ENCODE measurements around the gene CD68. TPM values are rescaled to one million over a fixed set of nuclear protein-coding genes. Genes with fewer than 3 reads are reported as not detected.

Gene CD68, protein sequence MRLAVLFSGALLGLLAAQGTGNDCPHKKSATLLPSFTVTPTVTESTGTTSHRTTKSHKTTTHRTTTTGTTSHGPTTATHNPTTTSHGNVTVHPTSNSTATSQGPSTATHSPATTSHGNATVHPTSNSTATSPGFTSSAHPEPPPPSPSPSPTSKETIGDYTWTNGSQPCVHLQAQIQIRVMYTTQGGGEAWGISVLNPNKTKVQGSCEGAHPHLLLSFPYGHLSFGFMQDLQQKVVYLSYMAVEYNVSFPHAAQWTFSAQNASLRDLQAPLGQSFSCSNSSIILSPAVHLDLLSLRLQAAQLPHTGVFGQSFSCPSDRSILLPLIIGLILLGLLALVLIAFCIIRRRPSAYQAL
- 35.3 and 44.1 TPM in 2 replicates for total RNA-seq (2014; rRNA removed; shearing (Covaris generic))

DNA sequence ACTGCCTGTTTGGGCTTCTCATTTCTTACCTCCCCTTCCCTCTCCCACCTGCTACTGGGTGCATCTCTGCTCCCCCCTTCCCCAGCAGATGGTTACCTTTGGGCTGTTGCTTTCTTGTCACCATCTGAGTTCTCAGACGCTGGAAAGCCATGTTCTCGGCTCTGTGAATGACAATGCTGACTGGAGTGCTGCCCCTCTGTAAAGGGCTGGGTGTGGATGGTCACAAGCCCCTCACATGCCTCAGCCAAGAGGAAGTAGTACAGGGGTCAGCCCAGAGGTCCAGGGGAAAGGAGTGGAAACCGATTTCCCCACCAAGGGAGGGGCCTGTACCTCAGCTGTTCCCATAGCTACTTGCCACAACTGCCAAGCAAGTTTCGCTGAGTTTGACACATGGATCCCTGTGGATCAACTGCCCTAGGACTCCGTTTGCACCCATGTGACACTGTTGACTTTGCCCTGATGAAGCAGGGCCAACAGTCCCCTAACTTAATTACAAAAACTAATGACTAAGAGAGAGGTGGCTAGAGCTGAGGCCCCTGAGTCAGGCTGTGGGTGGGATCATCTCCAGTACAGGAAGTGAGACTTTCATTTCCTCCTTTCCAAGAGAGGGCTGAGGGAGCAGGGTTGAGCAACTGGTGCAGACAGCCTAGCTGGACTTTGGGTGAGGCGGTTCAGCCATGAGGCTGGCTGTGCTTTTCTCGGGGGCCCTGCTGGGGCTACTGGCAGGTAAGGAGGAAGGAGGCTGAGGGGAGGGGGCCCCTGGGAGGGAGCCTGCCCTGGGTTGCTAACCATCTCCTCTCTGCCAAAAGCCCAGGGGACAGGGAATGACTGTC, at the start of gene CD68:
Gene CD68, plus strand, starts transcription at position 638 of the 833 bp plus-strand sequence. Its CDS starts 40 bp downstream, at position 678.
- peak; percentile 93 for DNase-seq (ENCODE audit: low read depth)

DNA sequence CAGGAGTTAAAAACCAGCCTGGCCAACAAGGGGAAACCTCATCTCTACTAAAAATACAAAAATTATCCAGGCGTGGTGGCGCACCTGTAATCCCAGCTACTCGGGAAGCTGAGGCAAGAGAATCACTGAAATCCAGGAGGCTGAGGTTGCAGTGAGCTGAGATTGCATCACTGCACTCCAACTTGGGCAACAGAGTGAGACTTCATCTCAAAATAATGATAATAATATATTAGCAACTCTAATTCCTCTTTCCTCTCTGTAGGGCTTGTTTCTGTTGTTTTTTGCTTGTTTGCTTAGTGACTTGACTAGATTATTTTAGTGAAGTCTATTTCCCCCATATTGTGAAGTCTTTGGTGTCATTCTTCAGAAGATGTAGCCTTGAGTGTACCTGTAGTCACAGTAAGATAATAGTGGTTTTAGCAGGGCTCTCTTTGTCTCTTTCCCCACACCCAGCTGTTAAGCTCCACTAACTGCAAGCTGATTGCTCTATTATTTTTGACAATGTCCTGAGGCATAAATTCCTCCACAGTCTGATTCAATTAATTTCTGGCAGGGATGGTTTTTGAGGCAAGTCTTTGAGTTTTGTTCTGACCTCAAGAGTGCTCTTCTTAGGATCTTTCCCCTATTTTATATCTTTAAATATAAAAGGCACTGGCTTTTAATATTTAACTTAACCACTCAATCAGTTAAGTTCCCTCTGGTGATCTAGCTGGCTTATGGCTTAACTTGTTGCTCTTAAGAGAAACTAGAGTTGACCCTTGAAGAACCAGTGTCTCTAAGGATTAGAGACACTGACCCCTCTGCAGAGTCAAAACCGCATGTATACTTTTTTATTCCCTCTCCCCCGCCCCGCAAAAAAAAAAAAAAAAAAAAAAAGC, 49.2 kb upstream of the CD68 start:
- DNase-seq (ENCODE audit: low read depth), result peak; percentile 28

DNA sequence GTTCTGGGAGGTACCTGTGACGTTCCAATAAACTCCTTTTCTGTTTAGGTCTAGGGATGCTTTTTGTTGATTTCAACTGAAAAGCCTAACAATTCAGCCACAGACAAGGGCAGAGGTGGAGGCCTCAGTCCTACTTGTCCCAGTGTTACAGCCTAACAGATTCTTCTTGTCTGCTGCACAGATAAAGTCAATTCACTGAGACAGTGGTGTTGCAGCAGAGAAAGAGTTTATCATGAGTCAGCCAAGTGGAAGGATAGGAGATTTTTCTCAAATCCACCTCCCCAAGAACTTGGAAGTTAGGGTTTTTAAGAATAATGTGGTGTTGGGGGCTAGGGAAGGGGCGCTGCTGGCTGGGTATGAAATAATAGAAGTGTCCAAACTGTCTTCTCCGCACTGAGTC, 41.4 kb upstream of the CD68 start:
- DNase-seq (ENCODE audit: low read depth), result no peak

GRCh38 chr17:7538891-7539545, 40.4 kb upstream of the CD68 start:
- DNase-seq (ENCODE audit: low read depth), result no peak

DNA sequence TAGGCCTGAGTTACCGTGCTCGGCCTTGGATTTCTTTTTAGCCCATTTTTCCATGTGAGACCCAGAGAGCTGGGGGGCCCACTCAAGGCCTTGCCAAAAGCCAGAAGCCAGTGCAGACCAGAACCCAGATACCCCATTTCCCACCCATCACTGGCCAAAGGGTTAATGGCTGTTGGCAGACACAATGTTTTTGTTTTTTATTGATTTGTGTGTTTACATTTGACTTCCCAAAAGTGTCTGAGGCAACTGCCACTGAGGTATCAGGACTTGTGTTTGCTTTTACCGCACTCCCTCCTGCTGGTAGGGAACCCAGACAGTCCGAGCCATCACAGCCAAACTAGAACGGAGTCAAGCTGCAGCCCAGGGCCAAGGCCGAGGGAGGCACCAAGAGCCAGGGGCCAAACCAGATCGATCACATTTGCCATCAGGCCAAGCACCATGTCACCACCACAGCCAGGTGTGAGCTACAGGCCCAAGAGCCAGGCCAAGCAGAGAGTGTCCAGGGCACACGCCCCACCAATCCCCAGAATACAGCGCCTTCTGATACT, 38.3 kb upstream of the CD68 start:
- no peak for DNase-seq (ENCODE audit: low read depth)

DNA sequence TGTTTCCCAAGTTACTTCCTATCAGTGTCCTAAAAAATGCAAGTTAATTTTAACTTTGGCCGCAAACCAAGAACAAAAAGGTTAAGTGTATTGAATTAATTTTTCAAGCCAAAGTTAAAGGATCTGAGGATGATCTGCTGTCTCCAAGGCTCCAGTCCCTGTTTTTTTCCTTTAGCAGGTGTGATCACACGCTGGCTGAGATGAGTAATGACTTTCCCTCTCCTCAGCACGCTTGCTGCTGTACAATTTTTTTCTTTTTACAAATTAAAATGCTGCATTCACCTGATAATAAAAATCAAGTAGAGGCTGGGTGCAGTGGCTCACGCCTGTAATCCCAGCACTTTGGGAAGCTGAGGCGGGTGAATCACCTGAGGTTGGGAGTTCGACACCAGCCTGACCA, 34.5 kb upstream of the CD68 start:
- DNase-seq (ENCODE audit: low read depth), result no peak

DNA sequence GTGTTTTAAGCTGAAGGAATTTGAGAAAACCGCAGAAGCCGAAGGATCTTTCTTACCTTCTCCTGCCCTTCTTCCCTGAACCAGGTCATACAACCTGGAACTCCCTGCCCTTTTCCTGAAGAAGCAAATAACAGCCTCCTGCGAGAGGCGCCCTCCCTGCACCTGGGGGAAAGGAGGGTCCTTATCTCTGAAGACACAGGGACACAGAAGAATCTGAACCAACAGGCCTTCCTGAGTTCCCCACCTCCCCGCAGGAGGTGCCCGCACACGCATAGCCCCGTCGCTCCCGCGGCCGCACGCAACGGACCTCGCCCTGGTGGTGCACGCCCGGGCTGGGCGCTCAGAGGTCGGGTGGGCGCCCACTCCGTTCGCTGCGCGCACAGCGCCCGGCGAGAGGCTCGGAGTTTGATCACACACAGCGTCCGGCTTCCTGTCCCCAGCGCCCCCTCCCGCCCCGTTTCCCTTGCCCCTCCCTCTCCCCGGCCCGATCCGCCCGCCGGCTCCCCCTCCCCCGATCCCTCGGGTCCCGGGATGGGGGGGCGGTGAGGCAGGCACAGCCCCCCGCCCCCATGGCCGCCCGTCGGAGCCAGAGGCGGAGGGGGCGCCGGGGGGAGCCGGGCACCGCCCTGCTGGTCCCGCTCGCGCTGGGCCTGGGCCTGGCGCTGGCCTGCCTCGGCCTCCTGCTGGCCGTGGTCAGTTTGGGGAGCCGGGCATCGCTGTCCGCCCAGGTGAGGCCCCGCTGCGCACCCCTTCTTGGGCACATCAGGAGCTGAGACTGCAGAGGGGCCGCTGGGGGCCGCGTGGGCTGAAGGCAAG, 30.6 kb upstream of the CD68 start, which contains the start of gene TNFSF12:
Gene TNFSF12, plus strand, starts transcription at position 474 of the 816 bp plus-strand sequence. Its CDS starts 96 bp downstream, at position 570.
- peak; percentile 36 for DNase-seq (ENCODE audit: low read depth)

DNA sequence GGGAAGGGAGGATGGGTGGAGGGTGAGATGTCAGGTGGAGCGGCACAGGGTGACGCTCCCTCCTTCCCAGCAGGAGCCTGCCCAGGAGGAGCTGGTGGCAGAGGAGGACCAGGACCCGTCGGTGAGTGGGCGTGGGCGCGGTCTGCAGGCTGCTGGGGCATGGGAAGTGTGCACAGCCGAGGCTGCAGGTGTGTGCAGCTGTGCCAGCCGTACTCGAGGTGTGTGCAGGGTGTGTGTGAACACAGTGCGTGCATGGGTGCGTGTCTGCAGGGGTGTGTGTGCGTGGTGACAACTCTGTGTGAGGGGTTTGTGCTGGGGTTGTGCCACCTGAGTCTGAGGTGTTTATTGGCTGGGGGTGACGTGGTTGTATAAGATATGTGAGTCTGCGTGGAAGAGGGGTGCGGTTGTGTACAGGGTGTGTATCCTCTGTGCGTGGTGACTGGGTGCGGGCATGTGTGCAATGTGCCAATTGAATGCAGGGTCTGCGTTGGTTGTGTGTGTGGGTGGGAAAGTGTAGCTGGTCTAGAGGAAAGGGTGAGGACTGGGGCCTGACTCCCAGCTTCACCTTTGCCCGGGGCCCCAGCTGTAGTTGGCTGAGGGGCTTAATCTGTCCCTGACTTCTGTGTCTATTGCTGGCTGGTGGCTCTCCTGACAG, 29.9 kb upstream of the CD68 start:
- DNase-seq (ENCODE audit: low read depth), result no peak

DNA sequence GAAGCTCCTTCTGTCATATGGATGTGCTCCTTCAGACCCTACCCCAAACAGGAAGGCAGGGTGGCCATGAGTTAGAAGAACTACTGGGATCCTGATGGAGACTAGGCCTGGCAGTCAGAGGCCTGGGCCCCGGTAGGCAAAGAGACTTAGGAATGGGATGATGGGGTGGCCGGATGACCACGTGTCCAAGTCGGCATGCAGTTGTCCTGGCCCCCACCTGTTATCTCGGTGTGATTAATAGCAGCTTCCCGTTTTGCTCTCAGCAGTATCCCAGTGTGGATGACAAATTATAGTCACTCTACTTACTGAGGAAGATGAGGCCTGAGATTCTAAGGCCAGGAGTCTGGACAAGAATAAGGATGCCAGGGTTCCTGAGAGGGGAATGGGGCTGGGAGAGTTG, 29.1 kb upstream of the CD68 start:
- DNase-seq (ENCODE audit: low read depth), result no peak

GRCh38 chr17:7551396-7551795, 28.0 kb upstream of the CD68 start:
- no peak for DNase-seq (ENCODE audit: low read depth)

GRCh38 chr17:7552621-7553051, 26.8 kb upstream of the CD68 start:
- DNase-seq (ENCODE audit: low read depth), result no peak

DNA sequence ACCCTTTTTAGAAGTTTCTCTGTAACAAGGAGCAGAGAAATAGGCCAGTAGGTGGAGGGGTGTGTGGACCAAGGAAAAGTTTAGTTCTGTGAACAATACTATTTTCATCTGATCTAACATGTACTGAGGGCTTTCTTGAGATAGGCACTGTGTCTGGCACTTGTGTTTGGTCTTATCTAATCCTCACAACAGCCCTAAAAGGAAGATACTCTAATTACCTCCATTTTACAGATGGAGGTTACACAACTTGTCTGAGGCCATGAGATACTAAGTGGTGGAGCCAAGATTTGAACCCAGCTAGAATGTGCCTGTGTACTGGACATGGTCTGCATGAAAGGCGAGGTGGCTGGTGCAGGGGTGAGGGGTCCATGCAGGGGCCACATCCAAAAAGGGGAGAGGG, 26.1 kb upstream of the CD68 start:
- DNase-seq (ENCODE audit: low read depth), result no peak

DNA sequence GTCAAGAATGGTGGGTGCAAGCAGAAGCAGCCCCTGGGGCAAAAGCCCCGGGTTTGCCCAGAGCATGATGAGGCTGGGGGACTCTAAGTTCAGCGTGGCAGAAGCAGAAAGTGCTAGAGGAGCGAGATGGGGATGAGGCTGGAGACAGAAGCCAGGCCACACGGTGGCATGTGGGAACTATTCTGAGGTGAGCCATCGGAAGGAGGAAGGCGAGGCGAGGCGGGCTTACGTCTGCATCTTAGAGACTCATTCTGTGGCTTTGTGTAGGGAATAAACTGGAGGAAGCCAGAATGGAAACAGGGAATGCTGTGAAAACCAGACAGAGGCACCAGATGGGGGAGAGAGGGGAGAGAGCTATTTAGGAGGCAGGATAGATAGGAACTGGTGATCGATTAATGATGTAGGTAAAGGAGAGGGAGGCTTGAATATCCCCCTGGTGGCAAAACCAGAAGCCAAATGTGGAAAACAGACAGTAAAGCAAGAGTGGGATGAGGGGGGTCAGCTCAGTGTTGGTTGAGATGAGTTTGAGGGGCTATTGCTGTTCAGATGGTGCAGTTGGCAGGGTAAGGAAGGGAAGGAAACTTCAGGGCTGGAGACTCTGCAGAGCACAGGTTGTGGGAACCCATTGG, 24.0 kb upstream of the CD68 start:
- no peak for DNase-seq (ENCODE audit: low read depth)

- DNase-seq (ENCODE audit: low read depth), result no peak
Measured at GRCh38 chr17:7556627-7557026, 22.8 kb upstream of the CD68 start.

GRCh38 chr17:7557147-7557764, 22.2 kb upstream of the CD68 start:
- no peak for DNase-seq (ENCODE audit: low read depth)

GRCh38 chr17:7557775-7558543, 21.5 kb upstream of the CD68 start:
- DNase-seq (ENCODE audit: low read depth), result peak; percentile 55

- no peak for DNase-seq (ENCODE audit: low read depth)
Measured at GRCh38 chr17:7558544-7559319, 20.7 kb upstream of the CD68 start, which contains the start of gene TNFSF13. TNFSF13 (plus strand) TSS chr17:7558750; CDS start chr17:7559040, 290 bp downstream.
